Fibroblast of the conjunctiva (primary cell): Measurements from ENCODE around the gene MAGEC3.

Source experiments
- DNase-seq: peaks from one replicate; pipeline ENCODE4 v3.0.0-alpha.2; 2010; ENCODE audit warnings: low read depth

MAGEC3 gene

DNA sequence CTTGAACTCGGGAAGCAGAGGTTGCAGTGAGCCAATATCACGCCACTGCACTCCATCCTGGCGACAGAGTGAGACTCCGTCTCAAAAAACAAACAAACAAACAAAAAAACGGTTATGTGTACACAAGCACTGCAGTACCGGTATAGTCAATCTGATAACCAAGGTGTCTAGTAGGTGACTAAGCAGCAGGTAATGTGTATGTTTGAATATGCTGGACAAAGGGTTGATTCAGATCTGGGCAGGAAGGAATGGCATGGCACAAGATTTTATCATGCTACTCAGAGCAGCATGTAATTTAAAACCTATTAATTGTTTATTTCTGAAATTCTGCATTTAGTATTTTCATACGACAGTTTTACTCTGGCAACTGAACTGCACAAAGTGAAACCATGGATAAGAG, 107.3 kb downstream of the MAGEC3 start:
- no peak for DNase-seq

DNA sequence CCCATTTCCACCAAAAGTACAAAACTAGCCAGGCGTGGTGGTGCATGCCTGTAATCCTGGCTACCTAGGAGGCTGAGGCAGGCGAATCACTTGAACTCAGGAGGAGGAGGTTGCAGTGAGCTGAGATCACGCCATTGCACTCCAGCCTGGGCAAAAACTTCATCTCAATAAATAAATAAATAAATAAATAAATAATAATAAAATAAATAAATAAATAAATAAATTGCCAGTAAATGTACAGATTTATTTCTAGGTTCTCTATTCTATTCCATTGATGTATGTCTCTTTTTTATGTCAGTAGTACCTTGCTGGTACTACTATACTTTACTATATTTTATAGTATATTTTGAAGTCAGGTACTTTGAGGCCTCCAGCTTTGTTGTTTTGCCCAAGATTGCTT, 109.2 kb downstream of the MAGEC3 start:
- no peak for DNase-seq
